NCI-H1105 (cell line): ENCODE results near the gene APBA2.
"Not testable (repeated sequence)": the region's sequence is repeated elsewhere in the genome, so short reads cannot be mapped to it uniquely, and the experiment has no call there.

Experiments
- DNase-seq: peaks from one replicate; lab custom pipeline; 2025; lab: John Stamatoyannopoulos, UW

The APBA2 gene

GRCh38 chr15:28878209-28878608, 7.6 kb upstream of the APBA2 start:
- DNase-seq: no peak

- DNase-seq: no peak
Observed at GRCh38 chr15:28879551-28879950, 6.2 kb upstream of the APBA2 start.

- no peak for DNase-seq
Observed at GRCh38 chr15:28880680-28881079, 5.1 kb upstream of the APBA2 start.

- no peak for DNase-seq
Observed at GRCh38 chr15:28881170-28881569, 4.6 kb upstream of the APBA2 start.

GRCh38 chr15:28881600-28881999, 4.2 kb upstream of the APBA2 start:
- DNase-seq: no peak

- no peak for DNase-seq
Observed at GRCh38 chr15:28884151-28884940, 1.4 kb upstream of the APBA2 start.

GRCh38 chr15:28885128-28885629, 595 bp upstream of the APBA2 start:
- no peak for DNase-seq

- DNase-seq: no peak
Observed at GRCh38 chr15:28886431-28887338, 911 bp downstream of the APBA2 start.

GRCh38 chr15:28887339-28888174, 1.8 kb downstream of the APBA2 start:
- no peak for DNase-seq

GRCh38 chr15:28888302-28888894, 2.6 kb downstream of the APBA2 start:
- DNase-seq: no peak

- no peak for DNase-seq
Observed at GRCh38 chr15:28888900-28889299, 3.1 kb downstream of the APBA2 start.

- no peak for DNase-seq
Observed at GRCh38 chr15:28889346-28889745, 3.6 kb downstream of the APBA2 start.

- not testable (repeated sequence) for DNase-seq
Observed at GRCh38 chr15:28889871-28890270, 4.1 kb downstream of the APBA2 start.

GRCh38 chr15:28890291-28890690, 4.5 kb downstream of the APBA2 start:
- DNase-seq: not testable (repeated sequence)

- DNase-seq: no peak
Observed at GRCh38 chr15:28890711-28891495, 5.1 kb downstream of the APBA2 start.

- DNase-seq: no peak
Observed at GRCh38 chr15:28891588-28891987, 5.8 kb downstream of the APBA2 start.

GRCh38 chr15:28892789-28893610, 7.2 kb downstream of the APBA2 start:
- no peak for DNase-seq

GRCh38 chr15:28894631-28895030, 8.9 kb downstream of the APBA2 start:
- no peak for DNase-seq

- no peak for DNase-seq
Observed at GRCh38 chr15:28895146-28895545, 9.4 kb downstream of the APBA2 start.

- no peak for DNase-seq
Observed at GRCh38 chr15:28895566-28895965, 9.8 kb downstream of the APBA2 start.
